NT2/D1 (cell line): ENCODE measurements around the gene SYT6.

Experiments used
- SUZ12 ChIP-seq: IDR thresholded peaks from 2 replicates; pipeline ENCODE4 v1.6.1; 2011; ENCODE audit not compliant: insufficient read length, insufficient read depth; ENCODE audit errors: extremely low read depth
- ZNF274 ChIP-seq: IDR thresholded peaks from 2 replicates; pipeline ENCODE4 v1.6.1; 2011; ENCODE audit warnings: mild to moderate bottlenecking, low read depth, low read length

GRCh38 chr1:114128293-114128692, 25.4 kb downstream of the SYT6 start:
- TF ChIP-seq ZNF274: no peak
- TF ChIP-seq SUZ12: no peak
